ENCODE results near the gene PLIN4. TPM values are rescaled to one million over a fixed set of nuclear protein-coding genes. Genes with fewer than 3 reads are reported as not detected.

Gene PLIN4
- total and polyA plus RNA-seq, 4 donors: 0.30 to 3.2 (median 1.4) TPM

DNA sequence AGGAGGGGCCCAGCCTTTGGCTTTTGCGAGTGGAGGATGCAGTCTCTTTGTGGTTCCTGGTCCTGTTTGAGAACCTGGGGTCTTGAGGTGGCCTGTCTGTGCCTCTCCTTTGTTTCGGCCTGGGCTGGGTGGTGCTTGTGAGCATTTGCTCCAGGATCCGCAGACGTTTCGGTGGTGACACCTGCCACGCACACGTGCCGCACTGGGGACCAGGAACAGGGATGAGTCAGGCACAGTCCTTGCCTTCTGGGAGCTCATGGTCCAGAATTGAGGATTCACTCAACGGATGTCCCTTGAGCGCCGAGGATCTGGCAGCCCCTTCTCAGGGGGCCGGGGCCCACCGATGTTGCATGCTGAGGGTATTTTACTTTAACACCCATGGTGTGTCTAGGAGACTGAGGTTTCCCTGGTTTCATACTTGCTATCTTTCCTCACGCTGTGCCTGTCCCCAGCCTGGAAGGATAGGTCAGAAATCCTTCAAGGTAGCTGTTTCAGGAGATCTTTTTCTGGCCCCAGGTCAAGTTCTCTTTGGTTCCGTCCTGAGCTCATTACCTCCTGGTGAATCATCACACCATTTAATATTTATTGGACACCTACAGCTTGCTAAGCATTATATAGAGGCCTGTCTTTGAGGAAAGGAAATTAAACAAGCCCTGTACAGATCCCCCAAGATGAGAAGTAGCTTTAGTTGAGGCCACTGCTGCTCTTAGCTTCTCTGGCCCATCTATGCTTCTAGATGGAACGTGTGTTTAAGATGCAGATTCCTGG is 41.1 kb downstream of the PLIN4 start:
- no peak for DNase-seq (ENCODE audit: low read depth in 4 of 6, low spot score in 6 of 6)

DNA sequence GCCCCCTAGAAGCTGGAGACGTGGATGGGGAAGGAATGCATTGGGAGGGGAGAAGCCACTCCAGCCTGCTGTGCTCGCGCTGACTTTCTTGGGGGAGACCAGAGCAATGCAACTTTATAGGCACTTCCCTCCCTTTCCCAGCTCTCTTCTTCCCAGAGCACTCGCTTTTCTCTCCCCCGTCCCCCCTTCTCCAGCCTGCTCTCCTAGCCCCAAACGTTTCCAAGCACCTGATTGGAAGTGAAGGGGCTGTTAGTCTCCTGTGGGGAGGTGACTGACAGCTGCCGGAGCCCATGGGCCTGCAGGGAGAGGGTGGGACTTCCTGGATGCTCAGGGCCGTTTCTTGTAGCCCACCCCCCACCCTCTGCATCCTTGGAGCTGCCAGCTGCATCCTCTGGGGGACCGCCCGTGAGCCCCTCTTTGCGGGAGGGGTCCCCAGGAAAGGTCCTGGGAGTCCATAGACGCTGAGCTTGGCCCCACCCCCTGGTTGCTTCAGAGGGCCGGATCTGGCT is 43.7 kb downstream of the PLIN4 start:
- Histone ChIP-seq H3K27ac (ENCODE audit: low read depth, low read length) (peak overlapping the region; percentile 76), H3K36me3 (ENCODE audit: control insufficient read depth, insufficient read depth, low read length) (peaks cover 49% of the 10 kb centered on the region), H3K27me3 (ENCODE audit: control insufficient read depth, insufficient read depth, low read length) (no peaks in the 10 kb centered on the region), H3K4me1 (ENCODE audit: control insufficient read depth, insufficient read depth, low read length) (peaks cover 40% of the 10 kb centered on the region), H3K4me3 (ENCODE audit: low read depth, low read length) (peak overlapping the region; percentile 44), H3K9me3 (ENCODE audit: control insufficient read depth, insufficient read depth, low read length) (no peaks in the 10 kb centered on the region)
- 2% methylated on average over 6 of the region's 13 CpGs for WGBS (ENCODE audit: insufficient coverage)
- peak in 4 of 6 donors; percentile 48 to 93 (median 78) for DNase-seq (ENCODE audit: low read depth in 4 of 6, low spot score in 6 of 6)

More for the DNA sequence above, 41.1 kb downstream of the PLIN4 start:
- peaks cover 31% of the 10 kb centered on the region for H3K4me1 ChIP-seq (ENCODE audit: control insufficient read depth, insufficient read depth, low read length)
- no peaks in the 10 kb centered on the region for H3K27me3 ChIP-seq (ENCODE audit: control insufficient read depth, insufficient read depth, low read length)
- peaks cover 71% of the 10 kb centered on the region for H3K36me3 ChIP-seq (ENCODE audit: control insufficient read depth, insufficient read depth, low read length)
- no peaks in the 10 kb centered on the region for H3K9me3 ChIP-seq (ENCODE audit: control insufficient read depth, insufficient read depth, low read length)
- no peak overlapping the region for H3K4me3 ChIP-seq (ENCODE audit: low read depth, low read length)
- H3K27ac ChIP-seq (ENCODE audit: low read depth, low read length): no peak overlapping the region
- 86% methylated on average over 13 of the region's 16 CpGs for WGBS (ENCODE audit: insufficient coverage)

DNA sequence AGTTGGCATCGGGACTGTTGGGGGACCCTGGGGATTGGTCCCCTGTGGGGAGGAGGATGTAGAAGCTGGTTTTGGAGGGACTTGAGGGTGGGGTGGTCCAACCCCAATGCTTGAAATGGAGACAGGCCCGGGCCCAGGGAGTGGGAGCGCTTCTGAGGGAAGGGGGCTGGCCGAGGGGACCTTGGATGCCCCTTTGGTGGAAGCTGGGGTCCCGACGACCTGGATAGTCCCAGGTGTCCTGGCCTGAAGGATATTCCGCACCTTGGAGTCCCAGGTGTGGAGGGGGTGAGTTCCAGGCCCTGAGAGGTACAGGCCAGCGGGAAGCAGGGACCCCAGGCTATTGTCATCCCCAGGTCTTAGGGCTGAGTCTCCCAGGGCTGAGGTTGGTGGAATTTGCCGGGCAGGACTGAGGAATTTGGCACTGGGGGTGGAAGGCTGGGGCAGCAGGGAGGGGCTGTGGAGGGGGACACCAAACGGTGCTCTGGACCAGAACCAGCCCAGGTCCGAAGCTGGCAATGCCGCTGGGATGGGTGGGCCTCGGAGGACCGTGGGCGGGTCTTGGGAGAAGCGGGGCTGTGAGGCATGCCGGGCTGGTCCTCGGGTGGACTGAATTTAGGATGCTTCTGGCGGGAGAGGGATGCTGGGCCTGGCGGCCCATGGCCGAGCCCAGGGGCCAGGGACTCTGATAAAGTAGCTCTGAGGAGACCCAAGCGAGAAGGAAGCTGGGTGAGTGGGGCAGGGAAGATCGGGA is 44.3 kb downstream of the PLIN4 start:
- Histone ChIP-seq H3K27me3 (ENCODE audit: control insufficient read depth, insufficient read depth, low read length) (no peaks in the 10 kb centered on the region), H3K9me3 (ENCODE audit: control insufficient read depth, insufficient read depth, low read length) (no peaks in the 10 kb centered on the region), H3K4me3 (ENCODE audit: low read depth, low read length) (peak overlapping the region; percentile 44), H3K36me3 (ENCODE audit: control insufficient read depth, insufficient read depth, low read length) (peaks cover 43% of the 10 kb centered on the region), H3K27ac (ENCODE audit: low read depth, low read length) (peak overlapping the region; percentile 76), H3K4me1 (ENCODE audit: control insufficient read depth, insufficient read depth, low read length) (peaks cover 40% of the 10 kb centered on the region)
- no peak for DNase-seq (ENCODE audit: low read depth in 4 of 6, low spot score in 6 of 6)
- WGBS (ENCODE audit: insufficient coverage): 18% methylated on average over 22 of the region's 23 CpGs

DNA sequence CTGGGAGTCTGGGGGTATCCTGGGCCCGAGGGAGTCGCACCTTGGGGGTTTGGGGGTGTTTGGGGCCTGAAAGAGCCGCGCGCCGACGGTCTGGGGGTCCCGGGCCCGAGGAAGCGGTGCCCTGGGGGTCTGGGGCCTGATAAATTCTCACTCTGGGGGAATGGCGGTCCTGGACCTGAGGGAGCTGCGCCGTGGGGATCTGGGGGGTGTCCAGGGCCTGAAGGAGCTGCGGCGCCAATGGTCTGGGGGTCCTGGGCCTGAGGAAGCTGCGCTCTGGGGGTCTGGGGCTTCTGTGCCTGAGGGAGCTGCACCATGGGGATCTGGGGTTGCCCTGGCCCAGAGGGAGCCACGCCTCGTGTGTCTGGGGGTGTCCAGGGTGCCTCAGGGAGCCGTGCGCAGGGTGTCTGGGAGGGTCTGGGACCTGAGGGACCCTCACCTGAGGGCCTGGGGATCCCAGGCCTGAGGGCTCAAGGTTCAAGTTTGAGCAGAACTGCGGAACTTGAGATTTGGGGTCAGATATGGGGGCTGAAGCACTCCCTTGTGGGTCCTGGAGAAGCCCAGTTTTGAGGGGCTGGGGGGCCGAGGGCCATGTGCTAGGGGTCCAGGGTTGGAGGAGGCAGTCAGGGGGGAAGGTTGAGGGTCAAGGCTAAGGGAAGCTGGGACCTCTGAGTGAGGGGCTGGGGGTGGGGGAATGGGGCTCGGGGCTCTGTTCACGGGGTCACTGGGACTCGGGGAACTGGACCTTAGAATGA is 45.1 kb downstream of the PLIN4 start:
- Histone ChIP-seq H3K36me3 (ENCODE audit: control insufficient read depth, insufficient read depth, low read length) (peaks cover 35% of the 10 kb centered on the region), H3K4me3 (ENCODE audit: low read depth, low read length) (peak overlapping the region; percentile 75), H3K27ac (ENCODE audit: low read depth, low read length) (no peak overlapping the region), H3K4me1 (ENCODE audit: control insufficient read depth, insufficient read depth, low read length) (peaks cover 40% of the 10 kb centered on the region), H3K9me3 (ENCODE audit: control insufficient read depth, insufficient read depth, low read length) (no peaks in the 10 kb centered on the region), H3K27me3 (ENCODE audit: control insufficient read depth, insufficient read depth, low read length) (no peaks in the 10 kb centered on the region)
- WGBS (ENCODE audit: insufficient coverage): 18% methylated on average over 24 of the region's 25 CpGs
- DNase-seq (ENCODE audit: low read depth in 4 of 6, low spot score in 6 of 6): no peak

DNA sequence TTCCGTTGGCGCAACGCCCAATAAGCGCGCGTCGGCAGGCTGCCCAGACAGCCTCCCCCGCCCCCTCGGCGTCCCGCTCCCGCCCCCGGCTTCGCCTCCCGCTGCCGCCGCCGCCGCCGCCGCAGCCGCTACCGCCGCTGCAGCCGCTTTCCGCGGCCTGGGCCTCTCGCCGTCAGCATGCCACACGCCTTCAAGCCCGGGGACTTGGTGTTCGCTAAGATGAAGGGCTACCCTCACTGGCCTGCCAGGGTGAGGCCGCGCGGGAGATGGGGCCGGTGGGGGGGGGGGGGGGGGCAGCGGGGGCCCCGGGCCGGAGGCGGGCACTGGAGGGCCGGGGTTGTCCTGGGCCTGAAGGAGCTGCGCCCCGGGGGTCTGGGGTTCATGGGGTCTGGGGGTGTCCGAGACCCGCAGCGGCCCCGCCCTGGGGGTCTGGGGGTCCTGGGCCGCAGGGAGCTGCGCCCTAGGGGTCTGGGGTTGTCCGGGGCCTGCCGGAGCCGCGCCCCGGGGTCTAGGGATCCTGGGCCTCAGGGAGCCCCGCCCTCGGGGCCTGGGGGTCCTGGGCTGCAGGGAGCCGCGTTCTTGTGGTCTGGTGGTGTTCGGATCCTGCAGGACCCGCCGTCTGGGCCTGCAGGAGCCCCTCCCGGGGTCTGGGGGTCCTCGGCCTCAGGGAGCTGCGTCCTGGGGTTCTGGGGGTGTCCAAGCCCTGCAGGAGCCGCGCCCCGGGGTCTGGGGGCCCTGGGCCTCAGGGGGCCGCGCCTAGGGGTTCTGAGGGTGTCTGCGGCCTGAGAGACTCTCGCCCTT is 45.9 kb downstream of the PLIN4 start, which contains the start of gene HDGFL2:
Gene HDGFL2 (plus strand): TSS at position 124 of the 801 bp plus-strand sequence. CDS start 54 bp downstream, at position 178.
- Histone ChIP-seq H3K9me3 (ENCODE audit: control insufficient read depth, insufficient read depth, low read length) (no peaks in the 10 kb centered on the region), H3K27me3 (ENCODE audit: control insufficient read depth, insufficient read depth, low read length) (no peaks in the 10 kb centered on the region), H3K36me3 (ENCODE audit: control insufficient read depth, insufficient read depth, low read length) (peaks cover 28% of the 10 kb centered on the region), H3K4me1 (ENCODE audit: control insufficient read depth, insufficient read depth, low read length) (peaks cover 40% of the 10 kb centered on the region), H3K27ac (ENCODE audit: low read depth, low read length) (peak within 1 kb of the TSS; percentile 92), H3K4me3 (ENCODE audit: low read depth, low read length) (peak within 1 kb of the TSS; percentile 75)
- WGBS (ENCODE audit: insufficient coverage): 1% methylated on average over 51 of the region's 71 CpGs
- no peak for DNase-seq (ENCODE audit: low read depth in 4 of 6, low spot score in 6 of 6)

DNA sequence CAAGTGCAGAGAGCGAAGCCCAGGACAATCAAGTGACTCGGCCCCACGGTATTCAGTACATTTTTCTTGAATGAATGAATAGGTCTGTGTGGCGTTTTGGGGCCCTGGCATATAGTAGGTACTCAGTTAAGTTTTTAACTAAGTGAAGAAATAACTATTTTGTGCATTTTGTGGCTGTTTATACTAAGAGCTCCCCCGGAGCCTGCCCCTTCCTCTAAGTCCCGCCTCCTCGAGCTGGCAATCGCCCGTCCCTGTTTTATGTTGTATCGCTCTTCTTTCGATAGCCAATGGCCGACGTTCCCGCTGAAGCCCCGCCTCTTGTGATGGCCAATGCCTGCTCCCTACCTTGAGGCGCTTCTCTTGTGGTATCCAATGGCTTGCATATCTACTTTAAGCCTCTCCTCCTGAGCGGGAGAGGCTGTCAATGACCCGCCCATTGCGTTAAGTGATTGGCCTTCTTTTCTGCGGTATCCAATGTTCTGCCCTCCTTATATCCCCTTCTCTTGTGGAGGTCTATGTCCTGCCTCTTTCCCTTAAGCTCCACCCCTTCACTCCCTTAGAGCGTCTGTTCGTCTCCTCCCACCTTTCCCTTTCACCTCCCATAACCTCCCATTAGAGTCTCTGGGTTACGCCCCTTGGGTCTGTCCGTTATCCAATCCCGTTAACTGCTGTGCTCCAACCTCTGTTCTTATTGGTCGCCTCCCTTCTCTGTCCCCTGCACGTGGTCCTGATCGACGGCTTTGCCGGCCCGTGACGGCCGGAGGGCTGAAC is 46.7 kb downstream of the PLIN4 start:
- Histone ChIP-seq H3K9me3 (ENCODE audit: control insufficient read depth, insufficient read depth, low read length) (no peaks in the 10 kb centered on the region), H3K4me3 (ENCODE audit: low read depth, low read length) (peak overlapping the region; percentile 60), H3K27me3 (ENCODE audit: control insufficient read depth, insufficient read depth, low read length) (no peaks in the 10 kb centered on the region), H3K27ac (ENCODE audit: low read depth, low read length) (peak overlapping the region; percentile 92), H3K36me3 (ENCODE audit: control insufficient read depth, insufficient read depth, low read length) (peaks cover 20% of the 10 kb centered on the region), H3K4me1 (ENCODE audit: control insufficient read depth, insufficient read depth, low read length) (peaks cover 40% of the 10 kb centered on the region)
- peak; percentile 99 to 100 (median 100) for DNase-seq (ENCODE audit: low read depth in 4 of 6, low spot score in 6 of 6)
- under 1% methylated on average over 29 of the region's 33 CpGs for WGBS (ENCODE audit: insufficient coverage)

DNA sequence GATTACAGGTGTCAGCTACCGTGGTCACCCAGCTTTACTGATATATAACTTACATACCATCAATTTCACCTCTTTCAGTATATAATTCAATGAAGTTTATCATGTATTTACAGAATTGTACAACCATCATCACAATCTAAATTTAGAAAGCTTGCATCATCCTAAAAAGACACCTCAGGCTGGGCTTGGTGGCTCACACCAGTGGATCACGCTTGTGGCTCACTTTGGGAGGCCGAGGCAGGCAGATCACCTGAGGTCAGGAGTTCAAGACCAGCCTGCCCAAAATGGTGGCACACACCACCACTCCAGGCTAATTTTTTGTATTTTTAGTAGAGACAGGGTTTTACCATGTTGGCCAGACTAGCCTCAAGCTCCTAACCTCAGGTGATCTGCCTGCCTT is 50.5 kb downstream of the PLIN4 start:
- DNase-seq (ENCODE audit: low read depth in 4 of 6, low spot score in 6 of 6): no peak
- no peaks in the 10 kb centered on the region for H3K27me3 ChIP-seq (ENCODE audit: control insufficient read depth, insufficient read depth, low read length)
- no peaks in the 10 kb centered on the region for H3K9me3 ChIP-seq (ENCODE audit: control insufficient read depth, insufficient read depth, low read length)
- no peak overlapping the region for H3K4me3 ChIP-seq (ENCODE audit: low read depth, low read length)
- H3K27ac ChIP-seq (ENCODE audit: low read depth, low read length): no peak overlapping the region
- no peaks in the 10 kb centered on the region for H3K36me3 ChIP-seq (ENCODE audit: control insufficient read depth, insufficient read depth, low read length)
- peaks cover 12% of the 10 kb centered on the region for H3K4me1 ChIP-seq (ENCODE audit: control insufficient read depth, insufficient read depth, low read length)
- WGBS (ENCODE audit: insufficient coverage): 83% methylated on average over 1 of the region's 3 CpGs

DNA sequence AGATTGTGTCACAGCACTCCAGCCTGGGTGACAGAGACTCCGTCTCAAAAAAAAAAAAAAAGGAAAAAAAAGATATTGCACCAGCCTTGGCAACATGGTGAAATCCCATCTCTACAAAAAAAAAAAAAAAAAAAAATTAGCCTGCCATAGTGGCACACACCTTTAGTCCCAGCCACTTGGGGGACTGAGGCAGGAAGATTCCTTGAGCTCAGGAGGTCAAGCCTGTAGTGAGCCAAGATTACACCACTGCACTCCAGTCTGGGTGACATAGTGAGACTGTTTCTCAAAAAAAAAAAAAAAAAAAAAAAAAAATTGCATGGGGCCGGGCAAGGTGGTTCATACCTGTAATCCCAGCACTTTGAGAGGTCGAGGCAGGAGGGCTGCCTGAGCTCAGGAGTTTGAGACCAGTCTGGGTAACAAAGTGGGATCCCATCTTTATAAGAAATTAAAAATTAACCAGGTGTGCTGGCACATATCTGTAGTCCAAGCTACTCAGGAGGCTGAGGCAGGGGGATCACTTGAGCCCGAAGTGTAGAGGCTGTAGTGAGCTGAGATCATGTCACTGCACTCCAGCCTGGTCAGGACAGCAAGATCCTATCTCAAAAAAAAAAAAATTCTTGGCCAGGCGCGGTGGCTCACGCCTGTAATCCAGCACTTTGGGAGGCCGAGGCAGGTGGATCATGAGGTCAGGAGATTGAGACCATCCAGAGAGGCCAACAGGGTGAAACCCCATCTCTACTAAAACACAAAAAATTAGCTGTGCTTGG is 53.3 kb downstream of the PLIN4 start:
- Histone ChIP-seq H3K27me3 (ENCODE audit: control insufficient read depth, insufficient read depth, low read length) (no peaks in the 10 kb centered on the region), H3K4me1 (ENCODE audit: control insufficient read depth, insufficient read depth, low read length) (no peaks in the 10 kb centered on the region), H3K4me3 (ENCODE audit: low read depth, low read length) (no peak overlapping the region), H3K36me3 (ENCODE audit: control insufficient read depth, insufficient read depth, low read length) (no peaks in the 10 kb centered on the region), H3K9me3 (ENCODE audit: control insufficient read depth, insufficient read depth, low read length) (no peaks in the 10 kb centered on the region), H3K27ac (ENCODE audit: low read depth, low read length) (no peak overlapping the region)
- WGBS (ENCODE audit: insufficient coverage): 95% methylated on average over 5 of the region's 8 CpGs
- DNase-seq (ENCODE audit: low read depth in 4 of 6, low spot score in 6 of 6): no peak
